Measurements from ENCODE around the gene MACROD2. TPM values are rescaled to one million over a fixed set of nuclear protein-coding genes. Genes with fewer than 3 reads are reported as not detected.
A peak's percentile ranks its signal among the peaks of the same experiment; 100 is the strongest.

Gene MACROD2
- total RNA-seq, 1 donor from 2014 or later, result 2.4 TPM

- H3K27ac ChIP-seq (ENCODE audit: low read depth, low read length), result no peak overlapping the region
- peak overlapping the region; percentile 21 for H3K27ac Mint-ChIP-seq (ENCODE audit: unreplicated experiment)
- no peaks in the 10 kb centered on the region for H3K4me1 ChIP-seq (ENCODE audit: insufficient read depth, low read length)
- H3K9ac ChIP-seq (ENCODE audit: low read length), result no peak overlapping the region
- H2AFZ ChIP-seq (ENCODE audit: low read depth, low read length), result no peak overlapping the region
- H4K20me1 ChIP-seq (ENCODE audit: insufficient read depth, low read length), result no peaks in the 10 kb centered on the region
- no peak overlapping the region for H3K4me2 ChIP-seq (ENCODE audit: low read length)
- peaks cover 6% of the 10 kb centered on the region for H3K4me1 Mint-ChIP-seq (ENCODE audit: low read depth, unreplicated experiment)
- DNase-seq (ENCODE audit: low read depth), result no peak
- H3K4me3 Mint-ChIP-seq (ENCODE audit: unreplicated experiment), result no peak overlapping the region
- no peak for FAIRE-seq
- no peaks in the 10 kb centered on the region for H3K27me3 ChIP-seq (ENCODE audit: insufficient read depth, low read length)
- no peaks in the 10 kb centered on the region for H3K27me3 Mint-ChIP-seq (ENCODE audit: low read depth, unreplicated experiment)
- no peaks in the 10 kb centered on the region for H3K79me2 ChIP-seq (ENCODE audit: insufficient read depth, low read length)
- TF ChIP-seq CTCF (IDR thresholded peaks at IDR 0.05; ENCODE audit: insufficient read depth, low read depth, low read length), result no peak
- no peak overlapping the region for H3K4me3 ChIP-seq (ENCODE audit: insufficient read depth, low read depth, low read length)
- no peaks in the 10 kb centered on the region for H3K9me3 ChIP-seq (ENCODE audit: insufficient read depth, low read depth, low read length)
- H3K9me3 Mint-ChIP-seq (ENCODE audit: unreplicated experiment), result no peaks in the 10 kb centered on the region
- H3K36me3 ChIP-seq (ENCODE audit: insufficient read depth, low read length), result no peaks in the 10 kb centered on the region
- H3K36me3 Mint-ChIP-seq (ENCODE audit: low read depth, unreplicated experiment), result no peaks in the 10 kb centered on the region
Measured at GRCh38 chr20:14902432-14903089, 907.2 kb downstream of the MACROD2 start.

- FAIRE-seq, result no peak
Measured at GRCh38 chr20:14906908-14907434, 911.7 kb downstream of the MACROD2 start.

More at GRCh38 chr20:14906908-14907434, 911.7 kb downstream of the MACROD2 start:
- DNase-seq (ENCODE audit: low read depth), result no peak
- Histone ChIP-seq H3K79me2 (ENCODE audit: insufficient read depth, low read length) (no peaks in the 10 kb centered on the region), H3K4me3 (ENCODE audit: insufficient read depth, low read depth, low read length) (no peak overlapping the region), H2AFZ (ENCODE audit: low read depth, low read length) (no peak overlapping the region), H3K9me3 (ENCODE audit: insufficient read depth, low read depth, low read length) (no peaks in the 10 kb centered on the region), H3K4me2 (ENCODE audit: low read length) (no peak overlapping the region), H3K9ac (ENCODE audit: low read length) (no peak overlapping the region), H3K4me1 (ENCODE audit: insufficient read depth, low read length) (no peaks in the 10 kb centered on the region), H4K20me1 (ENCODE audit: insufficient read depth, low read length) (no peaks in the 10 kb centered on the region), H3K27ac (ENCODE audit: low read depth, low read length) (no peak overlapping the region), H3K36me3 (ENCODE audit: insufficient read depth, low read length) (no peaks in the 10 kb centered on the region), H3K27me3 (ENCODE audit: insufficient read depth, low read length) (no peaks in the 10 kb centered on the region)
- TF ChIP-seq EZH2 (IDR thresholded peaks at IDR 0.05; ENCODE audit: insufficient read depth, low read length), result no peak
- TF ChIP-seq CTCF (IDR thresholded peaks at IDR 0.05; ENCODE audit: insufficient read depth, low read depth, low read length), result no peak
- no peak overlapping the region for H3K4me3 Mint-ChIP-seq (ENCODE audit: unreplicated experiment)
- no peak overlapping the region for H3K27ac Mint-ChIP-seq (ENCODE audit: unreplicated experiment)
- H3K36me3 Mint-ChIP-seq (ENCODE audit: low read depth, unreplicated experiment), result no peaks in the 10 kb centered on the region
- H3K27me3 Mint-ChIP-seq (ENCODE audit: low read depth, unreplicated experiment), result no peaks in the 10 kb centered on the region
- H3K9me3 Mint-ChIP-seq (ENCODE audit: unreplicated experiment), result no peaks in the 10 kb centered on the region
- peaks cover 6% of the 10 kb centered on the region for H3K4me1 Mint-ChIP-seq (ENCODE audit: low read depth, unreplicated experiment)
